ENCODE measurements around the gene STAG1.
"Not testable (repeated sequence)": the region's sequence is repeated elsewhere in the genome, so short reads cannot be mapped to it uniquely, and the experiment has no call there.

Gene STAG1

DNA sequence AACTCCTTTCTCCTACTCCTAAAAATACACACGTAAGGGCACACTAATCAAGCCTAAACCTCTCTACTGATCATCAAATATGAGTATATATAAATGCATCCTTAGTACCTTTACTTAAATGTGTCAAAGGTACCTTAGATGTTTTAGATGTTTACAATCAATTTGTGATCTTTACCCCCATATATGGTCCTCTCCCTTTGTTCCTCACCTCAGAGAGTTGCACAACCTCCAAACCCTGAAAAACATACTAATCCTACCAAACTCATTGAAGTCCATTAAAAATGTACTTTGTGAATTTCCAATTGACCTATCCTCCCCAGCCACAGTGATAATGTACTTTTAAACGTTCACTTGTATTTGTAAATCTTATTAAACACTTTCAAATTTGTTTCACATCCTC, 249.1 kb downstream of the STAG1 start:
- no peak for DNase-seq (ENCODE audit: low spot score)

DNA sequence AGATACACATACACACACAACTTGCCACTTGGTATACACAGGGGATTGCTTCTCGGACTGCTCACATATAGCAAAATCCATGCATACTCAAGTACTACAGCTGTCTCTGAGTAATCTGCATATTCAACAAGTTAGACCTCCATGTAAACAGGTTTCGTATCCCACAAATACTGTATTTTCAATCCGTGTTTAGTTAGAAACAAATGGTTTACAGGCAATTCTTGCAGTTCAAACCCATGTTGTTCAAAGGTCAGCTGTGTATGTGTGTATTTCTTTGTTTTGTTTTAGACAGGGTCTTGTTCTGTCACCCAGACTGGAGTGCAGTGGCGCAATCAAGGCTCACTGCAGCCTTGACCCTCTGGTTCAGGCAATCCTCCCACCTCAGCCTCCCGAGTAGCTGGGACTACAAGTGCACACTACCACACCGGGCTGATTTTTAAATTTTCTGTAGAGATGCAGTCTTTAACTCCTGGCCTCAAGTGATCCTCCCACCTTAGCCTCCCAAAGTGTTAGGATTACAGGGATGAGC, 253.2 kb downstream of the STAG1 start:
- DNase-seq (ENCODE audit: low spot score), result no peak

DNA sequence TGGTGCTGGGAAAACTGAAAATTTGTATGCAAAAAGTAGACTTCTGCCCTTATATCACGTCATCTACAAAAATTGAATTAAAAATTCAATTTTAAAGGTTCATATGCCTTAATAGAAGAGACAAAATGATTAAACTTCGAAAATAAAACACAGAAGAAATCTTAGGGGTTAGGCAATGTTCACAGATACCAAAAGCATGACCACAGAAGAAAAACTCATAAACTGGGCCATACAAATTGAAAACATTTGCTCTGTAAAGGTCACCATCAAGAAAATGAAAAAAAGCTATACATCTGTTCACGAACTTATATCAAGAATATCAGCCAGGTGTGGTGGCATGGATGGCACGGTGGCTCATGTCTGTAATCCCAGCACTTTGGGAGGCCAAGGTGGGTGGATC, 257.0 kb downstream of the STAG1 start:
- no peak for DNase-seq (ENCODE audit: low spot score)

DNA sequence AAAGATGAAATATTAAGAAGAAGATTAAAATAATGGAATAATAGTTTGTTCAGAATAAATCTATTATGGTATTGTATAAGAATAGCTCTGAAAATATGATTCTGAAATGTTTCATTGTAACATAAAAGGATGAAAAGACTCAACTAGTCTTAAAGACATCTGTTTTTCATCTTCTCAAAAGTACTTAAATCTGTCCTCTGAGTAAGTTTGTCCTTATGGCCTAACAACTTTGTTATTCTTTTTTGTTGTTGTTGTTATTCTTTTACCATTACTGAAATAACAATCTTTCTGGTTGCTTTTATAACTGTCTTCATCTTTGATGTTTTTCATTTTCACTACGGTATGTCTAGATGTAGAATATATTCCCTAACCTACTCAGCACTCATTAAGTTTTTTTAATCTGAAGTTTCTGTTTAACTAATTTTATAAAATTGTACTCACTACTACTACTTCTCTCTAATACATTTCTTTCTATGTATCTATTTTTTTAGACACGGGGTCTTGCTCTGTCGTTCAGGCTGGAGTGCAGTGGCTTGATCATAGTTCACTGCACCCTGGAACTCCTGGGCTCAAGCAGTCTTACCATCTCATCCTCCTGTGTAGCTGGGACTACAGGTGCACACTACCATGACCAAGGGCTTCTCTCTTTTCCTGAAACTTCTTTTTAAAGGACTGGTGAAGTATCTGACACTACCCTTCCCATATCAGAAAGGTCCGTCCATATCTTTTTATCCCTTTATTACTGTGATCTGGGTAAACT, 261.4 kb downstream of the STAG1 start:
- DNase-seq (ENCODE audit: low spot score), result no peak

DNA sequence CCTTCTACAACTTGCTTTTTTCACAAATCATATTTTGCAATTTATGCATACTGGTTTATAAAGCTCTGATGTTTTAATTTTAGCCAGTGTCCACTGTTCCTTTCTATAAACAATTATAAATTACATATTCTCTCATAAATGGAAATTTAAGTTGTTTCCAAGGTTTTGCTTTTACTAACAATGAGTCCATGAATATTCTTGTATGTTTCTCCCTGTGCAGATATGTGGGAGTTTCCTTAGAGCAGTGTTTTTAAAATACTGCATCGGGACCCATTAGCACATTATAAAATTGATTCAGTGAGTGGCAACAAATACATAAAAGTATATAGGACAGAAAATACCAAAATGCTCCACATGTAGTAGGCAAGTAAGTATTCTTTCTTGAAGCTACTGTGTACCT, 266.4 kb downstream of the STAG1 start:
- no peak for DNase-seq (ENCODE audit: low spot score)

DNA sequence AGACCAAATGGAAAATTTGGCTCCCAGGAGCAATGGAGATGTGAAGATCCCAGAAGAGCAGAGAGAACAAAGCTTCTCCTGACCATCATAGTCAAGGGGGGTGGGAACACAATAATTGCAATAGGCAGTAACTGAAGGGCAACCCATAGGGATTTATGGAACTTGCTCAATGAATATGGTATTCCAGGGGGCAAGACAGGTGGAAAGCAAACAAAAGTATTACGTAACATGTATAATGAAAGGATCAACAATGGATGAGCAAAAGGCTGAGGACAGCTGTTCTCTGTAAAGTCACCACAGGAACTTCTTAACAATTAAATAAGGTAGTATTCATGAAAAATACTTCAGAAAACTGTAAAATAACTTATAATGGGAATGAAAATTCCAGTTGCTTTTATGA, 275.9 kb downstream of the STAG1 start:
- DNase-seq (ENCODE audit: low spot score), result no peak

DNA sequence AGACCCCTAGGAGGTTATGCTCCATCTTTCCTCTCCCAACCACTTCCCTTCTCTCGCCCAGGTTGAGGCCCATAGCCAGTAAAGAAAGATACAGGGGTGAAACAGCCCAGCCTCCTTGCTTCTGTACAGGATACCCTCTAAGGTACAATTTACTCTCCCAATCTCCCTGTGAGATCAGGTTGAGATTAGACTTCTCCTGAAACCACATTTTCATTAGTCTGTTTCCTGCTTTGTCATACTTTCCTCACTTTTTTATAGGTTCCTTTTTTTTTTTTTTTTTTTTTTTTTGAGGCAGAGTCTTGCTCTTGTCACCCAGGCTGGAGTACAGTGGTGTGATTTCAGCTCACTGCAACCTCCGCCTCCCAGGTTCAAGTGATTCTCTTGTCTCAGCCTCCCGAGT, 277.3 kb downstream of the STAG1 start:
- DNase-seq (ENCODE audit: low spot score), result not testable (repeated sequence)

DNA sequence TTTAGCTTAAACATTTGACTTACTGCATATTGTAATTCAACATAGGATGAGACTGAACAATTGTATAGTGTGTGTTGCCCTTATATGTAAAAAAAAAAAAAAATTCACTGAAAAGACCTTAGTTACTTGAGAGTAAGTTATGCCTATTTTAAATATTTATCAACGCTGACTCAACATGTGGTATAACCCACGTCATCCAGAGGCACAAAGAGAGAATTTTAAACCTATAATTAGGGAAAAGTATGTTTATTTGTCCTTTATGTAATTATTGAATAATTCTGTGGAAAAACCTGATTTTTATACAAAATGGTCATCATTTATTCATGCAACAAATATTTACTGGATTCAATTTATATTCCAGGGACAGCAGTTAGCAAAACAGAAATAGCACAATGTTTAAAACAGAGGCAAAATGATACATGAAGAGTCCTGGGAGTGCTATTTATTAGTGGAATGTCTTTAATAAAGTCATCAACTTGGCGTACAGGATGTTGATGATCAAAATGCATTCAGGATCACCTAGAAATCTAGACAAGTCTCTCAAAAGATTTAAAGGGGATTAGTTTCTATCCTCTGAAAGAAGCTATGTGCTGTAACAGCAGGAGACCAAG, 278.4 kb downstream of the STAG1 start:
- no peak for DNase-seq (ENCODE audit: low spot score)

DNA sequence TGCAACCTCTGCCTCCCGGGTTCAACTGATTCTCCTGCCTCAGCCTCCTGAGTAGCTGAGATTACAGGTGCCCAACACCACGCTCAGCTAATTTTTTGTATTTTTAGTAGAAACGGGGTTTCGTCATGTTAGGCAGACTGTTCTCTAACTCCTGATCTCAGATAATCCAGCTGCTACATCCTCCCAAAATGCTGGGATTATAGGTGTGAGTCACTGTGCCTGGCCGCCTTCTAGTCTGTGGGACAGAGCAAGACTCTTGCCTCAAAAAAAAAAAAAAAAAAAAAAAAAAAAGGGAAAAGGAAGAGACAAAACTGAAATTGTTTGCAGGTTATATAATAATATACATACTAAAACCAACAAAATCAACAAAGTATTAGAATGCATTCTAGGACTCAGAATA, 286.9 kb downstream of the STAG1 start:
- no peak for DNase-seq (ENCODE audit: low spot score)

DNA sequence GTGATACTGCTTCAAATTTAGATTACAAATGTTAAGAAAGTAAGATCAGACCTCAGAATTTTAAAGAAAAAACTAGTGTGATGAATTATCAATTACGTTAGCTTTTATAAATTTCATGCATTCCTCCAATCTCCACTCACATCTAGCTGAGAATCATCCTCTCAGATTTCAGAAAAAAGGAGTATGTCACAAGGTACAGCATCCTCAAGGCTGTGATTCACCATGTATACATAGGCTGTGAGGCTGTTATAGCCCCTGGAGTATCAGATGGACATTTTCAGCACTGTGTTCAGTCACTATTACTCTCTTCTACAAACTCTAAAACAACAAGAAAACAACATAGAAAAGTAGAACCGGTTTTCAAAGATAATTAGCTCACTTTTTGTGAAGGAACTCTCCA, 287.7 kb downstream of the STAG1 start:
- no peak for DNase-seq (ENCODE audit: low spot score)

DNA sequence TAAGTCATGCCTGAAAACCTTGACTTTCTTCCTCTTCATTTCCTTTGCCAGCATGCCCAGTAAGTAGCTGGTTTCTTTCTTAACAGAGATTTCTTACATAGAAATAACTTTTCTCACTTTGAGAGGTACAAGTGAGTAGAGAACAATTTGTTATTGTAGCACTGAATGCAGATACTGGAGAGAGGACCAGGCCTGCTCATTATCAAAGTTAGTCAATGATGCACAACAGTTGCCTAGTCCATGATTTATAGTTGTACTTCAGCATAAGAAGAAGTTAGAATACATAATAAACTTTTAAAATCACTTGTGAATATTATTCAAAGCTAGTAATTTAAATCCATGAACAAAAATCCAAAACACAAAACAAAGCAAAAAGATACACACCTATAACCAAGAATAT, 289.0 kb downstream of the STAG1 start:
- no peak for DNase-seq (ENCODE audit: low spot score)

DNA sequence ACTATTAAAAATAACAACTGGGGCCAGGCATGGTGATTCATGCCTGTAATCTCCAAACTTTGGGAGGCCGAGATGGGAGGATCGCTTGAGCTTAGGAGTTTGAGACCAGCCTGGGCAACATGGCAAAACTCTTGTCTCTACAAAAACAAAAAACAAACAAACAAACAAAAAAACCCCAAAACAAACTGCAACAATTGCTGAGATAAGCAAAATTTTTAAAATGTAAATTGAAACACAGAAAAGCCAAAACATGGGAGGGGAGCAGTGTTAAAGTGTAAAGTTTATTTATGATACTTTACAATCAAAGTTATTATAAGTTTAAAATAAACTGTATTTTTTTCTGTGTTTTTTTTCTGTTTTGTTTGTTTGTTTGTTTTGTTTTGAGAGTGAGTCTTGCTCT, 294.4 kb downstream of the STAG1 start:
- no peak for DNase-seq (ENCODE audit: low spot score)

DNA sequence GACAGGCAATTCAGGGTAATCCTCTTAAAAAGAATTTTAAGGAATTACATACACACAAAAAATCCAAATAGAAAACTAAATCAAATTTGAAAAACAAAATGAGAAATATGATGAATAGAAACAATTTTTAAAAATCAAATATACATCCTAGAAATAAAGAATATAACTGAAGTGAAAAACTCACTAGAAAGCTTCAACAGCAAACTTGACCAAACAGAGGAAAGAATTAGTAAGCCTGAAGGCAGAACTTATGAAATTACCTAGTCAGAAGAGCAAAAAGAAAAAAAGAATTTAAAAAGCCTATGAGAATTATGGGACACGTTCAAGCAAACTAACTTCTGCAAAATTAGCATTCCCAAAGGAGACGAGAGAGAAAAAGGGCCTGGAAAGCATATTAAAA, 296.0 kb downstream of the STAG1 start:
- no peak for DNase-seq (ENCODE audit: low spot score)

DNA sequence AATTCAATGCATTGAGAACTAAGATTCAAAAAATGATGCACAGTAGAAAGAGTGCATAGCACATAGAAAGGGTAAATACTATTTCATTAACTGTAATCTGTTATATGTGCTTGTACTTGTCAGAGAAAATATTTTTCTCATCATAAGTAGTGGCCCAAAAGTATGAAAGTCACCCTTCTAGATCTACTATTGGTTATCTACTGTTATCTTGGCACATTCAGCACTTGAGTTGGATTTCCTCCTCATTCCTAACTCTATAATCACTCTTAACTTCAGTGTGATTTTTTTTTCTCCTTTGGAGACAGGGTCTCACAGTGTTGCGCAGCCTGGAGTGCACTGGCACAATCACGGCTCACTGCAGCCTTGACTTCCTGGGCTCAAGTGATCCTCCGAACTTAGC, 307.6 kb downstream of the STAG1 start:
- DNase-seq (ENCODE audit: low spot score), result no peak

DNA sequence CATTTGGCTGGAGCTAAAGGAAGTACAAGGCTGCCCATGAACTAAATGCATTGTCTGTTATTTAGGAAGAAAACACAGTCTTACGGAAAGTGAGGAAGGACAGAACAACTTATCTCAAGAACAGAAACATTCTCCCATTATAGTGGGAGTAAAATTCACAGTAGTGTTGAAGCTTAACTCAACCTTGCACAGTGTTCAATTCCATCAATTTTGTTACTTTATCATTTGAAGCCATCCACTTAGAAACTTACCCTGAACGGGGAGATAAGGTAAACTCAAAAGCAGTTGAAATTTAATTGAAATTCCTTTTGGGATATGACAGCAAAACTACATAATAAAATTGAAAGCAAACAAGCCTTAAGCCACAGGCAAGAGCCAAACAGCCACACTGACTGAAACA, 315.1 kb downstream of the STAG1 start:
- no peak for DNase-seq (ENCODE audit: low spot score)

DNA sequence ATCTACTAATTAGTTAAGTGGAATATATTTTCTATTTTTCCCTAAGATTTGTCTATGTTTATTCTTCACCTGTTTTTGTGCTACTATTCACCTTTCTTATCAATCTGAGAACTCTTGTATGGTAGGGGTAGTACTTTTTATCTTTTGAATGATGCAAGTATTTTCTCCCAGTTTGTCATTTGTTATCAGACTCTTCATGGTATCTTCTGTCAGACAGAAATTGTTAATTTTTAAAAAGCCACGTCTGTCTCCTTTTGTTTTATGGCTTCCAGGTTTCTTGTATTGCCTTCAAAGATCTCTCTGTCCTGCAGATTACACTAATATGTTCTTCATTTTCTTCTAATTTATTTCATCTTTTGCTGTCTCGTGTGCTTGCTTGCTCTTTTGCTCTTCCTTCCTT, 317.7 kb downstream of the STAG1 start:
- no peak for DNase-seq (ENCODE audit: low spot score)

DNA sequence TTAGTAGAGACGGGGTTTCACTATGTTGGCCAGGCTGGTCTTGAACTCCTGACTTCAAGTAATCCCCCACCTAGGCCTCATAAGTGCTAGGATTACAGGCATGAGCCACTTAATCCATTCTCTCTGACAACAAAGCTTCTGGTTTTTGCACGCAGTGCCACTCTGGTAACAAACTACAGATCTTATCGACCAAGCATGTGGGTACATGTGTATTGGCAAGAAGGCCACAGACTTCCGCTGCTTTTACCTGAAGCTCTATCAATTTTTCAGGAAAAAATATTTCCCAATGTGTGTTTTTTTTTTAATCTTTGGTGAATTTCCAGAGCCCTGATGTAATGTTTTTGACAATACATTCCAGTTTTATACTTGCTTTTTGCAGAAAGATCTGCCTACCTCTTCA, 319.5 kb downstream of the STAG1 start:
- DNase-seq (ENCODE audit: low spot score), result no peak

DNA sequence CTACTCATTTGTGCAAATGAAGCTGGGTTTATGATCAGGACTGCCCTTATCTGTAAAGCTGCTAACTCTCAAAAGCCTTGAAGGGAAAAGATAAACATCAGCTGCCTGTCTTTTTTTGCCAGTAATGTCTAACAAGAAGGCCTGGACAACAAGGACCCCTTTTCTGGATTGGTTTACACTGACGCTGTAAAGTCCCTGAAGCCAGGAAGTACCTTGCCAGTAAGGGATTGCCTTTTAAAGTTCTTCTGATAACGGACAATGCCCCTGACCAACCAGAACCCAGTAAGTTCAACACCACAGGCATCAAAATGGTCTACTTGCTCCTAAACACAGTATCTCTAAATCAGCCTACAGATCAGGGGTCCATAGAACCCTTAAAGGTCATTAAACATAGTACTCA, 324.0 kb downstream of the STAG1 start:
- DNase-seq (ENCODE audit: low spot score), result no peak

DNA sequence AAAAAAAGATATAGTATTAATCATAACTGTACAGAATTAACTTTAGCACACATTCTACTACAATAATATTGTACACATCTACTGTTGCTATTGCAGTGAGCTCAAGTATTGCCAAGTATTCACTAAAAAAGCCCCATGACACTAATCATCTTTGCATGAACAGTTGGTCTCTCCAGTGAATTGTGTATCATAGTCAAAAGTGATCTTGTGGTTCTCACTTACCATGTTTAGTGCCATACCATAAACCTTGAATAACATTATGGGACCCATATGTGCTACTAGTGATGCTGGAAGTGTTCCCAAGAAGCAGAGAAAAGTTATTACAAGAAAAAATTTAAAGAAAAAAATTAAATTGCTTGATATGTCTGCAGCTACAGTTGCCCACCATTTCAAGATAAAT, 324.9 kb downstream of the STAG1 start:
- no peak for DNase-seq (ENCODE audit: low spot score)

DNA sequence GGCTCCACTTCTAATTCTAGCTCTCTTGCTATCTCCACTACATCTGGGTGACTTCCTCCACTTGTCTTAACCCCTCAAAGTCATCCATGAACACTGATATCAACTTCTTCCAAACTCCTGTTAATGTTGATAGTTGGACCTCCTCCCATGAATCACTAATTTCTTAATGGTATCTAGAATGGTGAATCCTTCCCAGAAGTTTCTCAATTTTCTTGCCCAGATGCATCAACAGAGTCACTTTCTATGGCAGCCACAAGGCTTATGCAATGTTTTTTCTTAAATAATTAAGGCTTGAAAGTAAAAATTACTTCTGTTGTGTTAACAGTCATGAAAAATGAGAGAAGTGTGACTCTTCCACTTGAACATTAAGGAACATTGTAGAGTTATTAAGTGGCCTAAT, 337.7 kb downstream of the STAG1 start:
- no peak for DNase-seq (ENCODE audit: low spot score)

DNA sequence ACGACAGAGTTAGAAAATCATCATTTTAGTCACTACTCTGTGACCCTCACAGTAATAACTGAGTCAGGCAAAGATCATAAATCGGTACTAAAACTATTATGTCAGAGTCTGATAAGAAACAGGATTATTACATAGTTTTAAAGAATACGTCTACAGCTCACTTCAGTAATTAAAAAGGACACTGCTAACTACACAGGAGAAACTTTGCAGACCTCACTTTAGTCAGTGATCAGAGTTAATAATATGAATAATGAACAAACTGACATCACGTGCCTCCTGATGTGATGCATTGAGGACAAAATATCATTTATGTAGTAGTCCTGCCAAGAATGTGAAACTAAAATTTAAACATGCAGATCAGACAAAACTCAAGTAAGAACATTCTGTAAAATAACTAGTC, 339.9 kb downstream of the STAG1 start:
- DNase-seq (ENCODE audit: low spot score), result no peak

DNA sequence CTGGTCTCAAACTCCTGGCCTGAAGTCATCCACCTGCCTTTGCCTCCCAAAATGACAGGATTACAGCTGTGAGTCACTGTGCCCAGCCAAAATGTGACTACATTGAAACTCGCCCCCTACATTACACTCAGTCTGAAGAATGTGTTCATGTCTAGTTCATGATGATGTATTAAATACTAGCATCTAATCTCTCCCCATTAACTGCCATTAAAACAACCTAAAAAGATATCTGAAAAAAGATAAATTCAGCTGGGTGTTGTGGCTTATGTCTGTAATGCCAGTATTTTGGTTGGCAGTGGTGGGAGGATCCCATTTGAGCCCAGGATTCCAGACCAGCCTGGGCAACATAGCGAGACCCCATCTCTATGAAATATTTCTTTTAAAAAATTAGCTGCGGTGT, 342.6 kb downstream of the STAG1 start:
- DNase-seq (ENCODE audit: low spot score), result no peak

DNA sequence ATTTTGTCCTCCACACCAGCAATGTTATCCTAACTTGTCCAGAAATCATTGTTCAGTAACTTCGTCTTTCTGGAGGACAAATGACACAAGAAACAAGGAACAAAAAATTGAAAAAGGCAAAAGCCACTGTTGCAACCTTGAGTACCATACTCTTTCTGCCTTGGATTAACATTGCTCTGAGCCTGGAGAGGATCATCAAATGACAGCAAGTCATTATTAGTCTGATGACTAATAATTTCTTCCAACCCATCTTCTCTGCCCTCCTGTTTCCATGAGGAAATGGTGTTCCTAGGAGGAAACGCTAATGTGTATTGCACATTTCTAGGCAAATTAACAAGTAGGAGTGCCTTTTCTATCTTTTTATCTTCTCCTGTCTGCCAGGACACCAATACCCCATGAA, 348.1 kb downstream of the STAG1 start:
- DNase-seq (ENCODE audit: low spot score), result no peak

DNA sequence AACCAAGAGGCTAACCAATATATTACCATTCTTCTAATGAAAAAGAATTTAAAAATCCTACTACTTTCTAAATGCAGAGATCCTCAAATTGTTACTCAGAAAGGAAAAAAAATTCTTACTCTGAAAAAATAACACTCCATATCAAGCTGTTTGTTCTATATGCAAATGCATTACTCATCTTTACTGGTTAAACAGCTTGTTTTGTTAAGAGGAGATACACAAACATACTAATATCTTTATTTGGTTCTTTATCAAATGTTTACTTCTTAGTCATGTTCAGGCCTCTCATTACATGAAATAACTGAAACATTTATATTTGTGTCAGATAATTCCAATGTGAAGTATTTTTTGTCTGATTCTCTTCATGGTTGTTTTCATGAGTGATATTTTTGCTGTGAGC, 355.3 kb downstream of the STAG1 start:
- DNase-seq (ENCODE audit: low spot score), result no peak

All from CD4-positive, alpha-beta T cell treated with Interleukin-15 for 4 hours (primary cell).